GM19467 (cell line): ENCODE measurements around the gene PBXIP1.
"Not testable (repeated sequence)": the region's sequence is repeated elsewhere in the genome, so short reads cannot be mapped to it uniquely, and the experiment has no call there.

ENCODE experiments used
- ATAC-seq: cut with Tn5 transposase; IDR thresholded peaks from one replicate; pipeline ENCODE4 v1.9.1; 2021; ENCODE audit warnings: mild to moderate bottlenecking, moderate library complexity; ENCODE audit not compliant: unreplicated experiment

Gene PBXIP1

GRCh38 chr1:154938604-154939399 lies 17.1 kb downstream of the PBXIP1 start:
- no peak for ATAC-seq

GRCh38 chr1:154937988-154938386 lies 17.9 kb downstream of the PBXIP1 start:
- ATAC-seq: no peak

GRCh38 chr1:154937085-154937987 lies 18.6 kb downstream of the PBXIP1 start:
- ATAC-seq: peak; percentile 51

- peak; percentile 73 for ATAC-seq
These were observed 19.3 kb downstream of the PBXIP1 start, which contains the start of gene PMVK for GRCh38 chr1:154936555-154937084. Gene PMVK (minus strand): TSS chr1:154936719. CDS start chr1:154936685, 34 bp downstream.

- ATAC-seq: no peak
These were observed 19.9 kb downstream of the PBXIP1 start for GRCh38 chr1:154935749-154936554.

- ATAC-seq: no peak
These were observed 21.4 kb downstream of the PBXIP1 start for GRCh38 chr1:154934358-154934948.

GRCh38 chr1:154931940-154932487 lies 23.9 kb downstream of the PBXIP1 start:
- no peak for ATAC-seq

- ATAC-seq: no peak
These were observed 29.7 kb downstream of the PBXIP1 start for GRCh38 chr1:154926201-154926600.

GRCh38 chr1:154925335-154926170 lies 30.3 kb downstream of the PBXIP1 start:
- ATAC-seq: no peak

- no peak for ATAC-seq
These were observed 32.2 kb downstream of the PBXIP1 start for GRCh38 chr1:154923695-154924094.

GRCh38 chr1:154913273-154913672 lies 42.6 kb downstream of the PBXIP1 start:
- ATAC-seq: no peak

- ATAC-seq: no peak
These were observed 43.1 kb downstream of the PBXIP1 start for GRCh38 chr1:154912755-154913154.

GRCh38 chr1:154911691-154912550 lies 44.0 kb downstream of the PBXIP1 start:
- no peak for ATAC-seq

- ATAC-seq: no peak
These were observed 45.0 kb downstream of the PBXIP1 start for GRCh38 chr1:154910851-154911250.

GRCh38 chr1:154908937-154909336 lies 47.0 kb downstream of the PBXIP1 start:
- no peak for ATAC-seq

- ATAC-seq: not testable (repeated sequence)
These were observed 47.8 kb downstream of the PBXIP1 start for GRCh38 chr1:154908129-154908528.

- ATAC-seq: no peak
These were observed 49.2 kb downstream of the PBXIP1 start for GRCh38 chr1:154906621-154907081.
